Fibroblast of mammary gland (primary cell): ENCODE data around the gene SLC16A6.
"Not testable (repeated sequence)": the region's sequence is repeated elsewhere in the genome, so short reads cannot be mapped to it uniquely, and the experiment has no call there.

ENCODE experiments used
- DNase-seq: peaks from one replicate; pipeline ENCODE4 v3.0.0-alpha.2; 2010; ENCODE audit warnings: low read depth
- H3K4me3 ChIP-seq: 2 replicates; pipeline ENCODE4 v1.5.1; 2011; ENCODE audit warnings: low read depth, mild to moderate bottlenecking, low read length, moderate library complexity; ENCODE audit not compliant: control insufficient read depth
- TF ChIP-seq, protein P1 (sequence below): conservative IDR thresholded peaks from 2 replicates; pipeline ENCODE4 v1.5.1; 2011; ENCODE audit warnings: low read depth, low read length, inconsistent platforms; ENCODE audit not compliant: control insufficient read depth, insufficient read depth

SLC16A6 gene

DNA sequence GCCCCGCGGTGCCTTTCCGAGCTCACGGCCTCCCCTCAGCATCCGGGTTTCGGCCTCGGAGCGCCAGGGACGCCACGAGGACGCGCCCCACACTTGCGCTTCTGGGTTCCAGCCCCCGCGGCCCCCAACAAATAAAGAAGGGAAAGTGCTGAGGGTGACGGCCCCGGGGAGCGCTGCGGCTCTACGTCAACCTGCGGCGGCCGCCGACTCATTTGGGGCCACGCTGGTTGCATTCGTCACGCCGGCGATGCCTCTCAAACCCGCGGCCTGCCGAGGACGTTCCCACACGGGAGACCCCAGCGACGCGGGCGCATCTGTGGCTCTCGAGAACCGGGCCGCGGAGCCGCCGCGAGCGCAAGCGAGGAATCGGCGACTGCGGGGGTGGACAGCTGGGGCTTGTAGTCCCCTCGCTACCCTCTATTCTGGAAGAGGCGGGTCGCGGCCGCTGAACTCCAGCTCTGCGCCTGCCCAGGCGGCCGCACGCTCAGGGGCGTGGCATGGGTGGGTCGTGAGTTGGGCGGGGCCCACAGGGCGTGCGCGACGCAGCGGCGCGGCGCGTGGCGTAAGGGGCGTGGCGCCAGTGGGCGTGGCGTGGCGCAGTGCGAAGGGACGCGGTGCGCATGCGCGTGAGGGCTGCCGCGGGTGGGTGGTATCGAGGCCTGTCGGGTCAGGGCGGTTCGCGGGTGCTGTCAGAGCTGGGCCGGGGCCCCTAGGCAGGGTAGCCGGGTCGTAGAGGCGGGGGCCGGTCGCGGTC is 43.3 kb downstream of the SLC16A6 start, which contains the start of gene AMZ2:
AMZ2 (plus strand) TSS at position 599 of the 754 bp plus-strand sequence. CDS start 2,145 bp downstream, outside the sequence.
- TF ChIP-seq, protein P1, sequence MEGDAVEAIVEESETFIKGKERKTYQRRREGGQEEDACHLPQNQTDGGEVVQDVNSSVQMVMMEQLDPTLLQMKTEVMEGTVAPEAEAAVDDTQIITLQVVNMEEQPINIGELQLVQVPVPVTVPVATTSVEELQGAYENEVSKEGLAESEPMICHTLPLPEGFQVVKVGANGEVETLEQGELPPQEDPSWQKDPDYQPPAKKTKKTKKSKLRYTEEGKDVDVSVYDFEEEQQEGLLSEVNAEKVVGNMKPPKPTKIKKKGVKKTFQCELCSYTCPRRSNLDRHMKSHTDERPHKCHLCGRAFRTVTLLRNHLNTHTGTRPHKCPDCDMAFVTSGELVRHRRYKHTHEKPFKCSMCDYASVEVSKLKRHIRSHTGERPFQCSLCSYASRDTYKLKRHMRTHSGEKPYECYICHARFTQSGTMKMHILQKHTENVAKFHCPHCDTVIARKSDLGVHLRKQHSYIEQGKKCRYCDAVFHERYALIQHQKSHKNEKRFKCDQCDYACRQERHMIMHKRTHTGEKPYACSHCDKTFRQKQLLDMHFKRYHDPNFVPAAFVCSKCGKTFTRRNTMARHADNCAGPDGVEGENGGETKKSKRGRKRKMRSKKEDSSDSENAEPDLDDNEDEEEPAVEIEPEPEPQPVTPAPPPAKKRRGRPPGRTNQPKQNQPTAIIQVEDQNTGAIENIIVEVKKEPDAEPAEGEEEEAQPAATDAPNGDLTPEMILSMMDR, result no peak
- H3K4me3 ChIP-seq, result peak within 1 kb of the TSS; percentile 71
- peak; percentile 88 for DNase-seq

DNA sequence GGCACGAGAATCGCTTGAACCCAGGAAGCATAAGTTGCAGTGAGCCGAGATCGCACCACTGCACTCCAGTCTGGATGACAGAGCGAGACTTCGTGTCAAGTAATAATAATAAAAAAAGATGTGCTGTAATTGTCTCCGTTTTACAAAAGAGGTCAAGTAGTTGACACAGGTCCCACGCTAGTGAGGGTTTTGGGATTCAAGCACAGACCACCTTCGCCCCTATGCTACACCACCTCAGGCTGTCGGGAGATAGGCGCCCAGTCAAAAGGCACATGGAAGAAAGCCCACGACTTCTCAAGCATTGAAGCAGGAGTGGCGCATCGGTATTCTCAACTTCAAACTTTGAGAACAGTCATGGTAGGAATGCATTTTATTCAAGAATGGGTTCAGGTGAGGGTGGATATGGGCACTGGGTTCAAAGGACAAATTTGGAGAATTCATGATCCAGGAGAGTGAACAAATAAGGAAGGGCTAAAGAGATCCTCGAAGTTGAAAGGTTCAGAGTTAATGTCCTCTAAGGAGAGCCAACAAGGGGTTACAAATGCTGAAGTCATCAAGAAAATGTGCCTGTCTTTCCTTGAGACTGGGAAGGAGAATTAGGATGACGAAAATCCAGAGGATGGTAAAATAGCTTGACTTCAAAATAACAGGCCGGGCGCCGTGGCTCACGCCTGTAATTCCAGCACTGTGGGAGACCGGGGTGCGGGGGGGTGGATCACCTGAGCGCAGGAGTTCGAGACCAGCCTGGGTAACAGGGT is 44.5 kb downstream of the SLC16A6 start:
- H3K4me3 ChIP-seq, result no peak overlapping the region
- TF ChIP-seq, protein P1, result no peak
- DNase-seq, result no peak

DNA sequence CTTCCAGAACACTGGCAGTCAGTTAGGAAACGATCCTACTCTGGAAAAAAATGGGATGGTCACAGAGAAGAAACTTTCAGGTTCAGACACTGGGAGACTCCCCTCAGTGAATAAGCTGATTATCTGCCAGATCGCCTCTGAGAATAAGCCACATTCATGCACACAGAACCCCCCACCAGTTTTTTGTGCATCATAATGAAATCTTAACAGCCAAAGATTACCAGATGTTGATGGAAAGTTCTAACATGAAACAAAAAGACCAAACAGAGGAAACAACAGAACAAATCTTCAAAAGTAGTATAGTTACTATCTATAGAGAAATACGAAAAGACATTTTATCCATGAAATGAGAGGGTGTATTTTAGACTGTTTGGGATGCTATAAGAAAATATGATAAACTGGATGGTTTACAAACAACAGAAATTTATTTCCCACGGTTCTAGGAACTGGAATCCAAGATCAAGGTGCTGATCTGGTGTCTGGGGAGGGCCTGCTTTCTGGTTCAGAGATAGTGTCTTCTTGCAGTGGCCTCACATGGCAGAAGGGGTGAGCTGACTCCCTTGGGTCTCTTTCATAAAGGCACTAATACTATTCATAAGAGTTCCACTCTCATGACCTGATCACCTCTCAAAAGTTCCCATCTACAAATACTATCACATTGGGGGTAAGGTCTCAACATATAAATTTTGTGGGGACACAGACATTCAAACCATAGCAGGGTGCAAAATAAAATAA is 51.1 kb downstream of the SLC16A6 start:
- TF ChIP-seq, protein P1, result no peak
- DNase-seq, result no peak
- H3K4me3 ChIP-seq, result no peak overlapping the region

DNA sequence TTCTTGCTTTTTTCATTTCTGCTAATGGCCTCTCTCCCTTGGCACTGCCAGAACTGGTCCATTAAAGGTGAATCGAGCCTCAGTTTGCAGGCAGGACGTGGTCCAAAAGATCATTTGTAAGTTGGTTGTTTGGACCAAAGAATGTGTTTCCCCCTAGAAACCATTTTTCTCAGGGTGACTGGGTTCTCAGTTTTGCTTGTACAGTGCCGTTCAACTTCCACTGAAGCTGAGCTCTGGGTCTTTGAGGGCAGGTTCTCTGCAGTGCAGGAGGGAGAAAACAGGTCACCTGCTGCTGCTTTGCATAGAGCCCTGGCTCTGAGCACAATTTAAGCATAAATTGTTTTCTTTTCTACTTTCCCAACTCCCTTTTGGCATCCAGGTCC is 52.1 kb downstream of the SLC16A6 start:
- no peak overlapping the region for H3K4me3 ChIP-seq
- TF ChIP-seq, protein P1, result no peak
- DNase-seq, result no peak

DNA sequence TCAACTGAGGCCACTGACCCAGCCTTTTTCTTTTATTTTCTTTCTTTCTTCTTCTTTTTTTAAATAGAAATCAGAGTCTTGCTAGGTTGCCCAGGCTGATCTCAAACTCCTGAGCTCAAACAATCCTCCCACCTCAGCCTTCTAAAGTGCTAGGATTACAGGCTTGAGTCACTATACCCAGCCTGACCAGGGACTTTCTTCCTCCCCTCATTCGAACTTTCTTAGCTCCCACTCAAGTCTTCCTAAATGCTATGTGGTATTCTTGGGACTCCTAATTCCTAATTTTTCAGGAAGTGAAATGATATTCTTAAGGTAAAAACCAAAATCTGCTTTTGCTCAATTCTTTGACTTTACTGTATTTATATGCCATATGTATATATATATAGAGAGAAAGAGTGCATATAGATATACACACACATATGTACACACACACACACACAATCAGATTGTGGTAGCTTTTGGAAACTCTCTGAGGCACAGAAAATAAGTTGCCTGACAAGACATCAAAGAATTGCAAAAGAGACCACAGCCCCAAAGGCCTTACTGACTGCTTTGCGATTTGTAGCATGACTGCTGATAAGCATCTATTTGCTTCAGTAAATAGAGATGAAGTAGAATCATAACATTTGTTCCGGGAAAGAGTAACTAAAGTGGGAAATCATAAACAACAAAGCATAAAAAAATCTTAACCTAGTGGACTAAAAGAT is 52.6 kb downstream of the SLC16A6 start:
- TF ChIP-seq, protein P1, result no peak
- DNase-seq, result no peak
- no peak overlapping the region for H3K4me3 ChIP-seq

DNA sequence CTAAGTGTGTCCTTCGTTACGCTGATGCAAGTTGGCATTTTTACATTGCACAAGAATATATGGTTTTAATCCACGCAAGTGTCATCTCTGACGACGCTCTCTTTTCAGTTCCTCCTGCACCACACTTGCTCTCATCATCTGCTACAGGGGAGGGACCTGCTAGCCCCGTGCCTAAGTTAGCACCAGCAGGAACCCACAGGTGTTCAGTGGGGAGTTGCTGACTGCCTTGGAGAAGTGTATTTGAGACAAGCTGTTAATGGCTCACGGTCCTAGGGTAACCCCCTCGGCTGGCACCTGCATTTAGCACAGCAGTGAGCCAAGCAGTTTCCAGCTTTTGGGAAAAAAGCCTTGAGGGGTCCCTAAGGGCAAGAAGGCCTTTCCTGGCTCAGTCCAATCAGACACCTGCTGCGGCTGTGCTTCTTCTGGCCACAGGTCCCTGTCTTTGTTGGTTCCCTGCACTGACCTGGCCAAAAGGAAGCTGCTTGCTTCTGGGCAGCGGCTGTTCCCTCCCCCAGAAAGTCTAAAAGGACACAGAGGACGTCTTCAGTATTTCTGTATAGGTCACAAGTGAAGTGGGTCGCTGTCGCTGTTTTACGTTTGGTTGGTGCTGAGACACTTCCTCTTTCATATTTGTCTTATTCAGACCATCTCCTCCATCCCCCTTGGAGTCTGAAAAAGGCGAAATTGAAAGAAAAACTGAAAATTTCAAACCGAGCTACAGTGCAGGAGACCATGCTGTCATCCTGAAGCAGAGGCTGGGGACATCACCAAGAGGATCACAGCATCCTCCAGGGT is 53.4 kb downstream of the SLC16A6 start:
- H3K4me3 ChIP-seq, result not testable (repeated sequence)

DNA sequence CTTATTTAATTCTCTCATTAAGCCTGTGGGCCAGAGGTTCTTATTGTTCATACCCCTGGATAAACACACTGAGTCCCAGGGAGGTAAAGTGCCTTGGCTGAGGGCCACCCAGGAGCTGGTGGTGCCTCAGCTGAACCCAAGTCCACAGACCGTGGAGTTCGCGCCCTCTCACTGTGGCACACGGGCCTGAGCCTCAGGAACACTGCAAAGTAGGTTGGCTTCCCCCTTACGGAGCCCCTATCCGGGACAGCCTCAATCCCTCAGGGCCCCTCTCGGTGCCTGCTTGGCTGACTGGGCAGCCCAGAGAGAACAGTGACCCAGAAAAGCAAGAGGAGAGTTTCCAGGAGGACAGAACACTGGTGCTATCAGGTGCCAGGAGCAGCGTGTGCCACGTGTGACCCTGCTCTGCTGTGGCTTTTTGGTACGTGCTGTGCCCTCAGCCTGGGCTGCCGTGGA is 55.6 kb downstream of the SLC16A6 start:
- not testable (repeated sequence) for DNase-seq, H3K4me3 ChIP-seq

More for the DNA sequence above, 53.4 kb downstream of the SLC16A6 start:
- not testable (repeated sequence) for DNase-seq

DNA sequence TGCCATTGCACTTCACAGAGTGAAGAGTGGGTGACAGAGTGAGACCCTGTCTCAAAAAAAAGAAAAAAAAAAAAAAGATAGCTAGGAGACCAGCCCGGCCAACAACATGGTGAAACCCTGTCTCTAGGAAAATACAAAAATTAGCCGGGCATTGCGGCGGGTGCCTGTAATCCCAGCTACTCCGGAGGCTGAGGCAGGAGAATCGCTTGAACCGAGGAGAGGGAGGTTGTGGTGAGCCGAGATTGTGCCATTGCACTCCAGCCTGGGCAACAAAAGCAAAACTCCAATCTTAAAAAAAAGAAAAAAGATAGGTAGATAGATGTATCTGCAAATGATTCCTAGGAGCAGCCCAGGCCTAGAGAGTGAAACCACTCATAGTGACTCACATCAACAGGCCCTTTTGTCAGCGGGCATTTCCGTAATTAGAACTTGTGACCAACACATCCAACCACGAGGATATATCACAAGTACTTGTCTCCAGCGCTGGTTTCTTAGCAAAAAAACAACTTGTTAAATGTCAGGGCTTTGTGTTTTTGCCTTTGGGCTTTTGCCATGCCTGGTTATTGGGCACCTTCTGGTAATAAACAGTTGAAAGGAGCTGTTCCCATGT is 56.1 kb downstream of the SLC16A6 start:
- DNase-seq, result peak; percentile 91
- H3K4me3 ChIP-seq, result not testable (repeated sequence)

DNA sequence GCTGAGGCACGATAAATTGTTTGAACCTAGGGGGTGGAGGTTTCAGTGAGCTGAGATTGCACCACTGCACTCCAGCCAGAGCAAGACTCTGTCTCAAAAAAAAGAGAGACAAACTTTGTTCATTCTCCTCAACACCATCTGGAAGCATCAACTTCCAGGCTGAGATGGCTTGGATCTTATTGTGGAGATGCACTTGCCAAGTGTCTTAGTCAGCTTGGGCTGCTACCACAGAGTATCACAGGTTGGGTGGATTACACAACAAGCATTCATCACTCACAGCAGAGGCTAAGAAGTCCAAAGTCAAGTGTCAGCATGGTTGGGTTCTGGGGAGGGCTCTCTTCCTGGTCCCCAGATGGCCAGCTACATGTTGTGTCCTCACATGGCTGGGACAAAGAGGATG is 58.2 kb downstream of the SLC16A6 start:
- peak; percentile 92 for DNase-seq
- H3K4me3 ChIP-seq, result not testable (repeated sequence)
